GM23338 (cell line): ENCODE results near the gene CPEB2. TPM values are rescaled to one million over a fixed set of nuclear protein-coding genes. Genes with fewer than 3 reads are reported as not detected.

Experiments
- ATAC-seq: fragments of 200-7000 bp; cut with Tn5 transposase; 3 replicates; pipeline ENCODE4 v1.9.1; 2020
- DNase-seq: peaks from one replicate; pipeline ENCODE4 v3.0.0-alpha.2; 2015; ENCODE audit warnings: low spot score
- H2AFZ ChIP-seq: fragments of 200-600 bp; sonication (generic); 2 replicates; pipeline ENCODE4 v1.8.0; 2016; ENCODE audit warnings: antibody characterized with exemption, mild to moderate bottlenecking, moderate library complexity
- H3F3A ChIP-seq: fragments of 200-600 bp; sonication (generic); replicated peaks from 2 replicates; pipeline ENCODE4 v1.8.0; 2017; ENCODE audit warnings: antibody characterized with exemption, mixed run types, low read depth
- H3K27ac ChIP-seq: fragments of 200-600 bp; sonication (generic); 2 replicates; pipeline ENCODE4 v1.6.1; 2016; ENCODE audit warnings: low read depth
- H3K27me3 ChIP-seq: fragments of 200-600 bp; sonication (generic); 2 replicates; pipeline ENCODE4 v1.8.0; 2016; ENCODE audit warnings: mild to moderate bottlenecking, mixed run types, moderate library complexity; ENCODE audit not compliant: insufficient read depth
- H3K36me3 ChIP-seq: fragments of 200-600 bp; sonication (generic); 2 replicates; pipeline ENCODE4 v1.8.0; 2016; ENCODE audit warnings: mild to moderate bottlenecking; ENCODE audit not compliant: insufficient read depth
- H3K4me1 ChIP-seq: fragments of 200-600 bp; sonication (generic); 2 replicates; pipeline ENCODE4 v1.8.0; 2016; ENCODE audit warnings: mild to moderate bottlenecking, moderate library complexity; ENCODE audit not compliant: insufficient read depth
- H3K4me2 ChIP-seq: fragments of 200-600 bp; sonication (generic); 2 replicates; pipeline ENCODE4 v1.7.1; 2017; ENCODE audit warnings: mixed run types
- H3K4me3 ChIP-seq: fragments of 200-600 bp; sonication (generic); 2 replicates; pipeline ENCODE4 v1.6.1; 2016; ENCODE audit warnings: mixed run types
- H3K79me2 ChIP-seq: fragments of 200-600 bp; sonication (generic); replicated peaks from 2 replicates; pipeline ENCODE4 v1.8.0; 2017; ENCODE audit warnings: mild to moderate bottlenecking; ENCODE audit not compliant: insufficient read depth
- H3K9me2 ChIP-seq: fragments of 200-600 bp; sonication (generic); 2 replicates; pipeline ENCODE4 v1.8.0; 2017; ENCODE audit not compliant: insufficient read depth
- H4K20me1 ChIP-seq: fragments of 200-600 bp; sonication (generic); replicated peaks from 2 replicates; pipeline ENCODE4 v1.8.0; 2017; ENCODE audit warnings: mild to moderate bottlenecking; ENCODE audit not compliant: insufficient read depth
- H3K27ac Mint-ChIP-seq: 2 replicates; pipeline ENCODE4 v1.8.0; 2020; ENCODE audit warnings: inconsistent platforms, mild to moderate bottlenecking, moderate library complexity, mixed read lengths
- H3K27me3 Mint-ChIP-seq: 3 replicates; pipeline ENCODE4 v1.8.0; 2022; ENCODE audit warnings: low read depth, mild to moderate bottlenecking, moderate library complexity, mixed read lengths, inconsistent platforms; ENCODE audit not compliant: insufficient read depth, poor library complexity
- H3K36me3 Mint-ChIP-seq: 3 replicates; pipeline ENCODE4 v1.8.0; 2021; ENCODE audit warnings: low read depth, mild to moderate bottlenecking, inconsistent platforms, moderate library complexity, mixed read lengths
- H3K4me1 Mint-ChIP-seq: 3 replicates; pipeline ENCODE4 v1.8.0; 2020; ENCODE audit warnings: mild to moderate bottlenecking, inconsistent platforms, mixed read lengths
- H3K4me3 Mint-ChIP-seq: 3 replicates; pipeline ENCODE4 v1.8.0; 2021; ENCODE audit warnings: moderate library complexity, mild to moderate bottlenecking, inconsistent platforms, mixed read lengths
- H3K9me3 Mint-ChIP-seq: 3 replicates; pipeline ENCODE4 v1.8.0; 2020; ENCODE audit warnings: moderate library complexity, mild to moderate bottlenecking, inconsistent platforms, mixed read lengths
- EZH2 ChIP-seq: fragments of 200-600 bp; sonication (generic); IDR thresholded peaks from one replicate; pipeline ENCODE4 v1.8.0; 2017; ENCODE audit warnings: antibody characterized with exemption, mild to moderate bottlenecking, low read depth; ENCODE audit not compliant: unreplicated experiment
- EZH2phosphoT487 ChIP-seq: fragments of 200-600 bp; sonication (generic); IDR thresholded peaks from one replicate; pipeline ENCODE4 v1.8.1; 2018; ENCODE audit warnings: antibody characterized with exemption; ENCODE audit not compliant: unreplicated experiment
- NANOG ChIP-seq: IDR thresholded peaks from 2 replicates; pipeline ENCODE4 v1.6.1; 2016; ENCODE audit warnings: antibody characterized with exemption, borderline replicate concordance
- ZNF114 ChIP-seq: fragments of 250-450 bp; sonication (Bioruptor Pico); IDR thresholded peaks from 2 replicates; pipeline ENCODE4 v1.5.0; 2020; ENCODE audit warnings: mild to moderate bottlenecking, moderate library complexity
- ZNF331 ChIP-seq: fragments of 250-450 bp; sonication (Bioruptor Pico); IDR thresholded peaks from 2 replicates; pipeline ENCODE4 v1.5.0; 2020; ENCODE audit warnings: low read depth, mild to moderate bottlenecking, moderate library complexity
- polyA plus RNA-seq: library from polyadenylated mRNA; unstranded; fragments of >200 nt; fragmentation: Nextera tagmentation; extraction: Ambion mirVana; gene quantifications from 2 replicates; pipeline ENCODE4 v1.2.1, GENCODE V29; 2016
- total RNA-seq: library from RNA; depleted of rRNA; stranded (reverse); fragments of >200 nt; shearing (Covaris generic); gene quantifications from 2 replicates; pipeline ENCODE4 v1.2.3, GENCODE V29; 2014
- TF ChIP-seq, protein P1 (sequence below): IDR thresholded peaks from one replicate; pipeline ENCODE4 v1.6.1; 2018; ENCODE audit warnings: antibody characterized with exemption; ENCODE audit not compliant: unreplicated experiment
- TF ChIP-seq, protein P2 (sequence below): fragments of 250-450 bp; sonication (Bioruptor Pico); IDR thresholded peaks from 2 replicates; pipeline ENCODE4 v1.5.0; 2020; ENCODE audit warnings: mild to moderate bottlenecking, moderate library complexity

CPEB2 gene
- total and polyA plus RNA-seq, 2 experiments from 2014 or later, result 0.66 to 2.4 TPM

DNA sequence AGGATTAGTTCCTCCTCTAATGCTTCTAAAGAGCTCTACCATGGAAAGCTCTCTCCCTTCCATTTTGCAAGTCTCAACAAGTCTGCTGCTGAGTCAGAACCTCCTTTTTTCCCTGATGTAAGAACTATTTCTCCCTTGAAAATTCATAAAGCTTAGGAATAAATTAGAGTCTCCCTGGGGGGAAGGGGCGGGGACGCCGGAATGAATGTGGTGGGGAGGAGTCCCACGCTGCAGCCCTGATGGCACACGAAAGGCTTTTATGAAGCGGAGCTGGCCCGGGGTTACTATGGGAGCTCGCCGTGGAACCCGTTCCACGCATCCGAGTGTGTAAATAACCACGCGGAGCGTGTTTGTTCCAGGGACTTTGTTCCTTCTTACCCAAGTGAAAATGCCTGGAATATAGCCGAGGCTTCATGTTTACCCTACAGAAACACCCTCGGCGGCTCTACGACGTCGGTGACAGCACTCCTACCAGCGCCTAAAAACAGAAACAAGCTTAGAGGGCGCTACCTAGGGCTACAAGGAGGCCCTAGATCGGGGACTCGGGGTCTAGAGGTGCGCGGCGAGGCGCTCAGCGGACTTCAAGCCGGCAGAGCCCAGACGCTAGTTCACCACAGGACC, 923 bp upstream of the CPEB2 start (continued):
- TF ChIP-seq, protein P1, sequence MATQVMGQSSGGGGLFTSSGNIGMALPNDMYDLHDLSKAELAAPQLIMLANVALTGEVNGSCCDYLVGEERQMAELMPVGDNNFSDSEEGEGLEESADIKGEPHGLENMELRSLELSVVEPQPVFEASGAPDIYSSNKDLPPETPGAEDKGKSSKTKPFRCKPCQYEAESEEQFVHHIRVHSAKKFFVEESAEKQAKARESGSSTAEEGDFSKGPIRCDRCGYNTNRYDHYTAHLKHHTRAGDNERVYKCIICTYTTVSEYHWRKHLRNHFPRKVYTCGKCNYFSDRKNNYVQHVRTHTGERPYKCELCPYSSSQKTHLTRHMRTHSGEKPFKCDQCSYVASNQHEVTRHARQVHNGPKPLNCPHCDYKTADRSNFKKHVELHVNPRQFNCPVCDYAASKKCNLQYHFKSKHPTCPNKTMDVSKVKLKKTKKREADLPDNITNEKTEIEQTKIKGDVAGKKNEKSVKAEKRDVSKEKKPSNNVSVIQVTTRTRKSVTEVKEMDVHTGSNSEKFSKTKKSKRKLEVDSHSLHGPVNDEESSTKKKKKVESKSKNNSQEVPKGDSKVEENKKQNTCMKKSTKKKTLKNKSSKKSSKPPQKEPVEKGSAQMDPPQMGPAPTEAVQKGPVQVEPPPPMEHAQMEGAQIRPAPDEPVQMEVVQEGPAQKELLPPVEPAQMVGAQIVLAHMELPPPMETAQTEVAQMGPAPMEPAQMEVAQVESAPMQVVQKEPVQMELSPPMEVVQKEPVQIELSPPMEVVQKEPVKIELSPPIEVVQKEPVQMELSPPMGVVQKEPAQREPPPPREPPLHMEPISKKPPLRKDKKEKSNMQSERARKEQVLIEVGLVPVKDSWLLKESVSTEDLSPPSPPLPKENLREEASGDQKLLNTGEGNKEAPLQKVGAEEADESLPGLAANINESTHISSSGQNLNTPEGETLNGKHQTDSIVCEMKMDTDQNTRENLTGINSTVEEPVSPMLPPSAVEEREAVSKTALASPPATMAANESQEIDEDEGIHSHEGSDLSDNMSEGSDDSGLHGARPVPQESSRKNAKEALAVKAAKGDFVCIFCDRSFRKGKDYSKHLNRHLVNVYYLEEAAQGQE, result no peak

DNA sequence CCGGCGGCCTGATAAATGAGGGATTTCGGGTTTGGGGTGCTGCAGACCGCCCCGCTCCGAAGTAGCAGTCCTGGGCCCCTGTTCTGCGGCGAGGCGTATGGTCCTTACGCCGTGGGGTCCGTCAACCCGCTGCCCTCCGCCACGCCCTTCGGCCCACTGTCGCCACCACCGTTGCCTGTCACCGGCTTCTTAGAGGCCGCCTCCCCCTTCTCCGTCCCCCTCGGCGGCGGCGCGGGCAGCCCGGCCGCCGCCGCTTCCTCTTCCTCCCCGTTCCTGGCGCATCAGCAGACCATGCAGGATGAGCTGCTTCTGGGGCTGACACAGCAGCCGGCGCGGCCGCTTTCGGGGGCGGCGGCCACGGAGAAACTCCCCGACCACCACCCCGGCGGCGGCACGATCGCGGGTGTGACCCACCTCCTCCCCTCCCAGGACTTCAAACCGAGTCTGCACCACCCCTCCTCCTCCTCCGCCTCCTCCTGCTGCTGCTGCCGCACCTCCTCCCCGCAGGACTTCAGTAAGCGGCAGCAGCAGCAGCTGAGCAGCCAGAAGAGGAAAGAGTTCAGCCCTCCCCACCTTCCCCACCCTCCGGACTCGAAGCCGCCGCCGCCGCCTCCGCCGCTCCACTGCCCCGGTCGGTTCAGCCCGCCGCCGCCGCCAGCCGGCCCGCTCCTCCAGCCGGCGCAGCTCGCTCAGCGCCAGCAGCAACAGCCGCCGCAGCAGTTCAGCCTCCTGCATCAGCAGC, 549 bp downstream of the CPEB2 start:
- no peaks in the 10 kb centered on the region for H3K9me2 ChIP-seq
- Mint-ChIP-seq H3K36me3 (peaks cover 3% of the 10 kb centered on the region; the same call in 1 of the 3 replicates), H3K4me3 (peak overlapping the region; percentile 82), H3K27me3 (peaks cover 14% of the 10 kb centered on the region), H3K27ac (no peak overlapping the region), H3K9me3 (no peaks in the 10 kb centered on the region; the same call in 2 of the 3 replicates), H3K4me1 (peaks cover 37% of the 10 kb centered on the region)
- H3K36me3 ChIP-seq, result no peaks in the 10 kb centered on the region
- ATAC-seq (peak; percentile 13), DNase-seq (peak; percentile 60)
- H3K27ac ChIP-seq, result no peak overlapping the region
- H3K4me1 ChIP-seq, result peaks cover 35% of the 10 kb centered on the region
- TF ChIP-seq ZNF331 (no peak), EZH2phosphoT487 (no peak), EZH2 (peak; percentile 25), NANOG (no peak)
- peak overlapping the region; percentile 91 for H3K4me3 ChIP-seq
- peak overlapping the region; percentile 96 for H3K4me2 ChIP-seq
- H3K27me3 ChIP-seq, result peaks cover 32% of the 10 kb centered on the region
- peak overlapping the region; percentile 98 for H2AFZ ChIP-seq
- no peaks in the 10 kb centered on the region; the same call in 1 of the 2 replicates for H3K79me2 ChIP-seq
- H4K20me1 ChIP-seq, result no peaks in the 10 kb centered on the region
- H3F3A ChIP-seq, result no peaks in the 10 kb centered on the region

DNA sequence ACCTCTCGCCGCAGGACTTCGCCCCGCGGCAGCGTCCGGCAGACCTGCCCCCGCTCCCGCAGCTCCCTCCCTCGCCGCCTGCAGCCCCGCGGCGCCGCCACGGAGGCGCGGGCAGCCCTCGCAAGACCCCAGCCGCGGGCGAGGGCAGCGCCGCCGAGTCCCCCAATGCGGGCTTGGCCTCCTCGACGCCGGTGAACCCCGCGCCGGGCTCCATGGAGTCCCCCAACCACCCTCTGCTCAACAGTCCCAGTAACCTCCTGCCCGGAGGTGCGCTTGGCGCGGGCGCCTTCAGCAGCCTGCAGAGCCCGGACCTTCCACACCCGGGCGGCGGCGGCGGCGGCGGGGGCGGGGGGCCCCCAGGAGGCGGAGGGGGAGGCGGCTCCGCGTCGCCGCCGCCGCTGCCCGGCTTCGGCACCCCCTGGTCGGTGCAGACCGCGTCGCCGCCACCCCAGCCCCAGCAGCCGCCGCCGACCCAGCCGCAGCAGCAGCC, 1.2 kb downstream of the CPEB2 start:
- H3K79me2 ChIP-seq, result no peaks in the 10 kb centered on the region; the same call in 1 of the 2 replicates
- Mint-ChIP-seq H3K27me3 (peaks cover 14% of the 10 kb centered on the region), H3K4me3 (peak overlapping the region; percentile 82; the same call in 2 of the 3 replicates), H3K9me3 (no peaks in the 10 kb centered on the region; the same call in 2 of the 3 replicates), H3K36me3 (peaks cover 3% of the 10 kb centered on the region; the same call in 1 of the 3 replicates), H3K27ac (no peak overlapping the region), H3K4me1 (peaks cover 41% of the 10 kb centered on the region)
- peak overlapping the region; percentile 96 for H3K4me2 ChIP-seq
- peak; percentile 14 for ATAC-seq
- H4K20me1 ChIP-seq, result no peaks in the 10 kb centered on the region
- peak; percentile 66 for DNase-seq
- no peak overlapping the region for H3K27ac ChIP-seq
- peak overlapping the region; percentile 98; the same call in 1 of the 2 replicates for H2AFZ ChIP-seq
- H3K9me2 ChIP-seq, result no peaks in the 10 kb centered on the region
- H3K4me3 ChIP-seq, result peak overlapping the region; percentile 91
- no peaks in the 10 kb centered on the region for H3K36me3 ChIP-seq
- peaks cover 40% of the 10 kb centered on the region for H3K4me1 ChIP-seq
- no peaks in the 10 kb centered on the region for H3F3A ChIP-seq
- H3K27me3 ChIP-seq, result peaks cover 32% of the 10 kb centered on the region
- TF ChIP-seq, protein P2, sequence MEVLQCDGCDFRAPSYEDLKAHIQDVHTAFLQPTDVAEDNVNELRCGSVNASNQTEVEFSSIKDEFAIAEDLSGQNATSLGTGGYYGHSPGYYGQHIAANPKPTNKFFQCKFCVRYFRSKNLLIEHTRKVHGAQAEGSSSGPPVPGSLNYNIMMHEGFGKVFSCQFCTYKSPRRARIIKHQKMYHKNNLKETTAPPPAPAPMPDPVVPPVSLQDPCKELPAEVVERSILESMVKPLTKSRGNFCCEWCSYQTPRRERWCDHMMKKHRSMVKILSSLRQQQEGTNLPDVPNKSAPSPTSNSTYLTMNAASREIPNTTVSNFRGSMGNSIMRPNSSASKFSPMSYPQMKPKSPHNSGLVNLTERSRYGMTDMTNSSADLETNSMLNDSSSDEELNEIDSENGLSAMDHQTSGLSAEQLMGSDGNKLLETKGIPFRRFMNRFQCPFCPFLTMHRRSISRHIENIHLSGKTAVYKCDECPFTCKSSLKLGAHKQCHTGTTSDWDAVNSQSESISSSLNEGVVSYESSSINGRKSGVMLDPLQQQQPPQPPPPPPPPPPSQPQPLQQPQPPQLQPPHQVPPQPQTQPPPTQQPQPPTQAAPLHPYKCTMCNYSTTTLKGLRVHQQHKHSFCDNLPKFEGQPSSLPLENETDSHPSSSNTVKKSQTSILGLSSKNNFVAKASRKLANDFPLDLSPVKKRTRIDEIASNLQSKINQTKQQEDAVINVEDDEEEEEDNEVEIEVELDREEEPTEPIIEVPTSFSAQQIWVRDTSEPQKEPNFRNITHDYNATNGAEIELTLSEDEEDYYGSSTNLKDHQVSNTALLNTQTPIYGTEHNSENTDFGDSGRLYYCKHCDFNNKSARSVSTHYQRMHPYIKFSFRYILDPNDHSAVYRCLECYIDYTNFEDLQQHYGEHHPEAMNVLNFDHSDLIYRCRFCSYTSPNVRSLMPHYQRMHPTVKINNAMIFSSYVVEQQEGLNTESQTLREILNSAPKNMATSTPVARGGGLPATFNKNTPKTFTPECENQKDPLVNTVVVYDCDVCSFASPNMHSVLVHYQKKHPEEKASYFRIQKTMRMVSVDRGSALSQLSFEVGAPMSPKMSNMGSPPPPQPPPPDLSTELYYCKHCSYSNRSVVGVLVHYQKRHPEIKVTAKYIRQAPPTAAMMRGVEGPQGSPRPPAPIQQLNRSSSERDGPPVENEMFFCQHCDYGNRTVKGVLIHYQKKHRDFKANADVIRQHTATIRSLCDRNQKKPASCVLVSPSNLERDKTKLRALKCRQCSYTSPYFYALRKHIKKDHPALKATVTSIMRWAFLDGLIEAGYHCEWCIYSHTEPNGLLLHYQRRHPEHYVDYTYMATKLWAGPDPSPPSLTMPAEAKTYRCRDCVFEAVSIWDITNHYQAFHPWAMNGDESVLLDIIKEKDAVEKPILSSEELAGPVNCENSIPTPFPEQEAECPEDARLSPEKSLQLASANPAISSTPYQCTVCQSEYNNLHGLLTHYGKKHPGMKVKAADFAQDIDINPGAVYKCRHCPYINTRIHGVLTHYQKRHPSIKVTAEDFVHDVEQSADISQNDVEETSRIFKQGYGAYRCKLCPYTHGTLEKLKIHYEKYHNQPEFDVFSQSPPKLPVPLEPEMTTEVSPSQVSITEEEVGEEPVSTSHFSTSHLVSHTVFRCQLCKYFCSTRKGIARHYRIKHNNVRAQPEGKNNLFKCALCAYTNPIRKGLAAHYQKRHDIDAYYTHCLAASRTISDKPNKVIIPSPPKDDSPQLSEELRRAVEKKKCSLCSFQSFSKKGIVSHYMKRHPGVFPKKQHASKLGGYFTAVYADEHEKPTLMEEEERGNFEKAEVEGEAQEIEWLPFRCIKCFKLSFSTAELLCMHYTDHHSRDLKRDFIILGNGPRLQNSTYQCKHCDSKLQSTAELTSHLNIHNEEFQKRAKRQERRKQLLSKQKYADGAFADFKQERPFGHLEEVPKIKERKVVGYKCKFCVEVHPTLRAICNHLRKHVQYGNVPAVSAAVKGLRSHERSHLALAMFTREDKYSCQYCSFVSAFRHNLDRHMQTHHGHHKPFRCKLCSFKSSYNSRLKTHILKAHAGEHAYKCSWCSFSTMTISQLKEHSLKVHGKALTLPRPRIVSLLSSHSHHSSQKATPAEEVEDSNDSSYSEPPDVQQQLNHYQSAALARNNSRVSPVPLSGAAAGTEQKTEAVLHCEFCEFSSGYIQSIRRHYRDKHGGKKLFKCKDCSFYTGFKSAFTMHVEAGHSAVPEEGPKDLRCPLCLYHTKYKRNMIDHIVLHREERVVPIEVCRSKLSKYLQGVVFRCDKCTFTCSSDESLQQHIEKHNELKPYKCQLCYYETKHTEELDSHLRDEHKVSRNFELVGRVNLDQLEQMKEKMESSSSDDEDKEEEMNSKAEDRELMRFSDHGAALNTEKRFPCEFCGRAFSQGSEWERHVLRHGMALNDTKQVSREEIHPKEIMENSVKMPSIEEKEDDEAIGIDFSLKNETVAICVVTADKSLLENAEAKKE, result no peak
- no peak for TF ChIP-seq ZNF114 (CRISPR knock-in tag)
